Calu3 (cell line): ENCODE measurements around the gene LYRM1. TPM values are rescaled to one million over a fixed set of nuclear protein-coding genes. Genes with fewer than 3 reads are reported as not detected.

Experiments used
- BruUV-seq: library from RNA; stranded (reverse); fragments of 400-500 nt; replicated peaks from 2 replicates; lab custom pipeline; 2021; lab: Mats Ljungman, UMichigan
- CTCF ChIA-PET: fragments of 300-600 bp; sonication (Branson Sonifier 250); formaldehyde crosslinking; loops from one replicate; lab custom pipeline; 2022; ENCODE audit warnings: antibody characterized with exemption; lab: Charles Lee
- DNase-seq: peaks from one replicate; pipeline ENCODE4 v3.0.0; 2022
- H3K27ac Mint-ChIP-seq: one replicate; pipeline ENCODE4 v1.8.0; 2022; ENCODE audit warnings: mixed read lengths; ENCODE audit not compliant: unreplicated experiment
- H3K27me3 Mint-ChIP-seq: one replicate; pipeline ENCODE4 v1.8.0; 2022; ENCODE audit warnings: mixed read lengths; ENCODE audit not compliant: unreplicated experiment
- H3K36me3 Mint-ChIP-seq: one replicate; pipeline ENCODE4 v1.8.0; 2022; ENCODE audit warnings: mild to moderate bottlenecking, moderate library complexity, mixed read lengths; ENCODE audit not compliant: insufficient read depth, unreplicated experiment
- H3K4me1 Mint-ChIP-seq: one replicate; pipeline ENCODE4 v1.8.0; 2022; ENCODE audit warnings: mild to moderate bottlenecking, low read depth, mixed read lengths; ENCODE audit not compliant: unreplicated experiment
- H3K4me3 Mint-ChIP-seq: one replicate; pipeline ENCODE4 v1.8.0; 2022; ENCODE audit warnings: mild to moderate bottlenecking, low read depth, moderate library complexity, mixed read lengths; ENCODE audit not compliant: unreplicated experiment
- H3K9me3 Mint-ChIP-seq: one replicate; pipeline ENCODE4 v1.8.0; 2022; ENCODE audit warnings: low read depth, mixed read lengths; ENCODE audit not compliant: unreplicated experiment
- CTCF ChIP-seq: fragments of 200-600 bp; IDR thresholded peaks from one replicate; pipeline ENCODE4 v1.8.0; 2022; ENCODE audit warnings: antibody characterized with exemption; ENCODE audit not compliant: unreplicated experiment
- intact Hi-C: fragments of 100-400 bp; cut with micrococcal nuclease; formaldehyde crosslinking; loops from one replicate; pipeline ENCODE4 v1.10.0; 2022; ENCODE audit not compliant: unreplicated experiment
- total RNA-seq: library from RNA; stranded (reverse); gene quantifications from 2 replicates; pipeline ENCODE4 v1.2.3, GENCODE V29; 2022

The LYRM1 gene
- total RNA-seq, 1 experiment from 2014 or later: 36.5 TPM

- intact Hi-C loops: no loop called here
- Mint-ChIP-seq H3K9me3 (no peaks in the 10 kb centered on the region), H3K4me3 (no peak overlapping the region), H3K27ac (peak overlapping the region; percentile 50), H3K4me1 (peaks cover 50% of the 10 kb centered on the region), H3K27me3 (no peaks in the 10 kb centered on the region), H3K36me3 (peaks cover 14% of the 10 kb centered on the region)
- CTCF ChIA-PET: interaction anchor here (1.1 to 1.8 kb wide), 4 partner anchors 9 to 16 kb away, joined by 3 to 10 read pairs (median 7); no protein-coding TSS in a partner anchor
- no TSS peak for BruUV-seq
- TF ChIP-seq CTCF: no peak
- no peak for DNase-seq
Observed at GRCh38 chr16:20865420-20866131, 35.0 kb upstream of the LYRM1 start.

- no peak for TF ChIP-seq CTCF
- Mint-ChIP-seq H3K4me3 (no peak overlapping the region), H3K4me1 (peaks cover 50% of the 10 kb centered on the region), H3K27ac (peak overlapping the region; percentile 50), H3K9me3 (no peaks in the 10 kb centered on the region), H3K36me3 (peaks cover 14% of the 10 kb centered on the region), H3K27me3 (no peaks in the 10 kb centered on the region)
- peak; percentile 61 for DNase-seq
- intact Hi-C loops: no loop called here
- CTCF ChIA-PET: interaction anchor here (1.1 to 1.8 kb wide), 4 partner anchors 8 to 15 kb away, joined by 3 to 10 read pairs (median 7); no protein-coding TSS in a partner anchor
- no TSS peak for BruUV-seq
Observed at GRCh38 chr16:20866145-20866772, 34.3 kb upstream of the LYRM1 start.

GRCh38 chr16:20866801-20867200, 33.8 kb upstream of the LYRM1 start:
- Mint-ChIP-seq H3K27ac (no peak overlapping the region), H3K4me3 (no peak overlapping the region), H3K36me3 (peaks cover 11% of the 10 kb centered on the region), H3K27me3 (no peaks in the 10 kb centered on the region), H3K4me1 (peaks cover 50% of the 10 kb centered on the region), H3K9me3 (no peaks in the 10 kb centered on the region)
- CTCF ChIA-PET: interaction anchor here (1.1 to 1.8 kb wide), 3 partner anchors 8 to 16 kb away, joined by 7 to 10 read pairs (median 7); no protein-coding TSS in a partner anchor
- TF ChIP-seq CTCF: no peak
- BruUV-seq: no TSS peak
- intact Hi-C loops: no loop called here
- DNase-seq: no peak

- no TSS peak for BruUV-seq
- intact Hi-C loops: no loop called here
Observed at GRCh38 chr16:20867585-20867984, 33.0 kb upstream of the LYRM1 start.

More at GRCh38 chr16:20867585-20867984, 33.0 kb upstream of the LYRM1 start:
- Mint-ChIP-seq H3K27me3 (no peaks in the 10 kb centered on the region), H3K9me3 (no peaks in the 10 kb centered on the region), H3K27ac (no peak overlapping the region), H3K4me1 (peaks cover 50% of the 10 kb centered on the region), H3K36me3 (peaks cover 4% of the 10 kb centered on the region), H3K4me3 (no peak overlapping the region)
- CTCF ChIA-PET: interaction anchor here (1.1 kb wide), 1 partner anchor 10 kb away, joined by 3 read pairs; no protein-coding TSS in a partner anchor
- no peak for TF ChIP-seq CTCF
- no peak for DNase-seq
